Adrenal gland (tissue), 5 donors: Measurements from ENCODE around the gene CAD.

Experiments
- POLR2A ChIP-seq, 2 donors: fragments of 450-650 bp; IDR thresholded peaks; one replicate each; pipeline ENCODE4 v1.6.1; 2017; ENCODE audit warnings: antibody characterized with exemption in 2 of 2, mild to moderate bottlenecking in 2 of 2, moderate library complexity in 1 of 2
- TF ChIP-seq, protein P1 (sequence below), 6 experiments: fragments of 450-650 bp in 4 of 6; fragments of 200-600 bp in 2 of 6; sonication (generic) in 1 of 6; IDR thresholded peaks; 1 replicate in 5 of 6; 2 replicates in 1 of 6; pipeline versions ENCODE4 v1.5.1 to v1.8.0; 2016 to 2021; ENCODE audit warnings: antibody characterized with exemption in 6 of 6, mild to moderate bottlenecking in 2 of 6, moderate library complexity in 1 of 6
- donor health status: DM: no; HTN: no; CAD: no.

DNA sequence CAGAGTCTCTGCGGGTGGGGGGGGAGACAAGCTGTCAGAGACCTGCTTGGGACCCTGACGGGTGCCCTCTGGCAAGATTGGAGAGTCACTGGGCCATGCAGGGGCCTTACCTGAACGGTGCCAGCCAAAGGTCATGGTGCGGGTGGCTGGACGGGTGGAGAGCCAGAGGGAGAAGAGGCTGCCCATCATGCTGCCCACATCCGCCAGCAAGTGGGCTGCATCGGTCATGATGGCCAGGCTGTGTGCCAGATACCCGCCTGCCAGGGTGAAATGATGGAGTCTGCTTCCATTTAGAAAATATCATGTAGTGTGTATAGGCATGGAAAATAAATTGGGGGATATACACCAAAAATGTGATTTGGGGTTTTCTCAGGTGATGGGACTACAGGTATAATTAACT, 40.9 kb downstream of the CAD start:
- TF ChIP-seq, protein P1, sequence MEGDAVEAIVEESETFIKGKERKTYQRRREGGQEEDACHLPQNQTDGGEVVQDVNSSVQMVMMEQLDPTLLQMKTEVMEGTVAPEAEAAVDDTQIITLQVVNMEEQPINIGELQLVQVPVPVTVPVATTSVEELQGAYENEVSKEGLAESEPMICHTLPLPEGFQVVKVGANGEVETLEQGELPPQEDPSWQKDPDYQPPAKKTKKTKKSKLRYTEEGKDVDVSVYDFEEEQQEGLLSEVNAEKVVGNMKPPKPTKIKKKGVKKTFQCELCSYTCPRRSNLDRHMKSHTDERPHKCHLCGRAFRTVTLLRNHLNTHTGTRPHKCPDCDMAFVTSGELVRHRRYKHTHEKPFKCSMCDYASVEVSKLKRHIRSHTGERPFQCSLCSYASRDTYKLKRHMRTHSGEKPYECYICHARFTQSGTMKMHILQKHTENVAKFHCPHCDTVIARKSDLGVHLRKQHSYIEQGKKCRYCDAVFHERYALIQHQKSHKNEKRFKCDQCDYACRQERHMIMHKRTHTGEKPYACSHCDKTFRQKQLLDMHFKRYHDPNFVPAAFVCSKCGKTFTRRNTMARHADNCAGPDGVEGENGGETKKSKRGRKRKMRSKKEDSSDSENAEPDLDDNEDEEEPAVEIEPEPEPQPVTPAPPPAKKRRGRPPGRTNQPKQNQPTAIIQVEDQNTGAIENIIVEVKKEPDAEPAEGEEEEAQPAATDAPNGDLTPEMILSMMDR (IDR thresholded peaks at IDR 0.05) = no peak
- no peak for TF ChIP-seq POLR2A (IDR thresholded peaks at IDR 0.05)
